Erythroblast (primary cell): ENCODE data around the gene GATC.

Source experiments
- DNase-seq, 2 experiments: peaks; one replicate each; lab custom pipeline; 2025; lab: John Stamatoyannopoulos, UW
- GATA1 ChIP-seq: IDR thresholded peaks from 2 replicates; pipeline ENCODE4 v1.6.1; 2011; ENCODE audit warnings: low read depth, mild to moderate bottlenecking, control low read depth, low read length, moderate library complexity
- POLR2A ChIP-seq: IDR thresholded peaks from 2 replicates; pipeline ENCODE4 v1.6.1; 2011; ENCODE audit warnings: mild to moderate bottlenecking, low read length

The GATC gene

DNA sequence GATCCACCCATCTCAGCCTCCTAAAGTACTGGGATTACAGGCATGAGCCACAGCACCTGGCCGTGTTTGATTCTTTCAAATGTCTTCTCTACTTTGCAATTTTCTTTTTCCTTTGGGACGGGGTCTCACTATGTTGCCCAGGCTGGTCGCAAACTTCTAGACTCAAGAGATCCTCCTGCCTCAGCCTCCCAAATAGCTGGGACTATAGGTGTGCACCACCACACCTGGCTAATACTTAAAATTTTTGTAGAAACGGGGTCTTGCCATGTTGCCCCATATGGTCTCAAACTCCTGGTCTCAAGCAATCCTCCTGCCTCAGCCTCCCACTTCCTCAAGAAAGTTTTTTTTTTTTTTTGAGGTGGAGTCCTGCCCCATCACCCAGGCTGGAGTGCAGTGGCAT lies 1.7 kb downstream of the GATC start:
- TF ChIP-seq POLR2A (no peak), GATA1 (no peak)
- no peak for DNase-seq

DNA sequence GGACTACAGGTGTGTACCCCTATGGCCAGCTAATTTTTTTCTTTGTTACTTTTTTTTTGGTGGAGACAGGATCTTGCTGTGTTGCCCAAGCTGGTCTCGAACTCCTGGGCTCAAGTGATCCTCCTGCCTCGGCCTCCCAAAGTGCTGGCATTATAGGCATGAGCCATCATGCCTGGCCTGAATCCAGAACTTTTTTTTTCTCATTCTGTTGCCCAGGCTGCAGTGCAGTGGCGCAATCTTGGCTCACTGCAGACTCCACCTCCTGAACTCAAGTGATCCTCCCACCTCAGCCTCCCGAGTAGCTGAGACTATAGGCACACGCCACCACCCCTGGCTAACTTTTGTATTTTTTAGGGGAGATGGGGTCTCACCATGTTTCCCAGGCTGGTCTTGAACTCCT lies 6.3 kb downstream of the GATC start:
- DNase-seq = peak; percentile 51 to 68

GRCh38 chr12:120453060-120453750 lies 7.0 kb downstream of the GATC start:
- no peak for TF ChIP-seq GATA1
- no peak for TF ChIP-seq POLR2A
- no peak for DNase-seq

- TF ChIP-seq GATA1 (no peak), POLR2A (no peak)
- peak; percentile 49 to 56 for DNase-seq
Observed at GRCh38 chr12:120453977-120454376, 7.7 kb downstream of the GATC start.

DNA sequence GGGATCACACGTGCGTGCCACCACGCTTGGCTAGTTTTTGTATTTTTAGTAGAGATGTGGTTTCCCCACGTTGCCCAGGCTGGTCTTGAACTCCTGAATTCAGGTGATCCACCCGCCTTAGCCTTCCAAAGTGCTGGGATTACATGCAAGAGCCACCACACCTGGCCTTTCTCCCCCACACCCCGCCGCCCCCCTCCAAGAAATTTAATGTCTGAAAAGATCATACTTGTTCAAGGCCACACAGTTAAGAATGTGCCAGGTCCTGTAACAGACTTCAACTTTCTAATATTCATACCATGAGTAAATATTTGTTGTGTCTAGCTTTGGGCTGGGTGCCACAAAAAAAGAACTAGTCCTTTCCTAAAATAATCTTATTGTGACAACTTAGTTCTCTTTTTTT lies 9.1 kb downstream of the GATC start:
- DNase-seq = no peak
- TF ChIP-seq GATA1 = no peak
- TF ChIP-seq POLR2A = no peak

DNA sequence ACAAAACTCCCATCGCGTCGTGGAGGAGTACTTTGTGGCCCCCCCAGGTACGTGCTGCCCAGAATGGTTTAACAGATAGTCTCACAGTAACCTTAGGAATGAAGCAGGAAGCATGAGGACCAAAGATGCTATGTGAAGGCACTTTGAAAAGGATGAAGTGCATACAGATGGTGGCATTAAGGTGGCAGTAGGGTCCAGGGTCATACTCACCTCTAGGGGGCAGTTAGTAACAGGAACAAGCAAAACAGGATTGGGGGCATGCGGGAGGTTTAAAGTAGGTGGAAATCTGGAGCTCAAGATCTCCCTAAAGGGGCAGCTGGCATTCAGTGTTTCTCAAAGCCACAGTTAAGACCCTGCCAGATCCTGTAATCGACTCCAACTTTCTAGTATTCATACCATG lies 10.9 kb downstream of the GATC start:
- peak; percentile 18 to 33 for DNase-seq
- TF ChIP-seq POLR2A (no peak), GATA1 (no peak)

- no peak for TF ChIP-seq GATA1
- TF ChIP-seq POLR2A = no peak
Observed at GRCh38 chr12:120460157-120460556, 13.9 kb downstream of the GATC start.

DNA sequence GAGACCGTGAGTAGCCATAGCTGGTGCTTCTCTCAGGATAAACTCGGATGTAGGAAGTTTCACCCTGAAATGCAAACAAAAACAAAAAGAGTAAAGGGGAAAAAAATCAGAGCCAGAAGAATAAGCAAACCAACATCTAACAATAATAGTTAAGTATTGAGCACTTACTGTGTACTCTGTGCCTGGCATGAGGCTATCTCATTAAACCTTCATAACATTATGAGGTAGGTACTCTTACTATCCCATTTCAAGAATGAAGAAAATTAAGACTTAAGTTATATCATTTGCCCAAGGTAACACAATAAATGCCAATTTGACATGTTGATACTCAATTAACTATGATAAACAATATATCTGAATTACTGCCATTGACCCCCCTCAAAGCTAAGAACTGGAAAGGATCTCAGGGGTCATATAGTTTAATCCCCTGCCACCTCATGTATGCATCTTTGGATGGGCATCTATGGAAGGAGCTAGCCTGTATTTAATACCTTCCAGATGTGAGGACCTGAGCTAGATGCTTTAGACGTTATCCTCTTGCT lies 15.9 kb downstream of the GATC start:
- no peak for DNase-seq
- TF ChIP-seq GATA1 (no peak), POLR2A (no peak)

More at GRCh38 chr12:120460157-120460556, 13.9 kb downstream of the GATC start:
- no peak for DNase-seq

DNA sequence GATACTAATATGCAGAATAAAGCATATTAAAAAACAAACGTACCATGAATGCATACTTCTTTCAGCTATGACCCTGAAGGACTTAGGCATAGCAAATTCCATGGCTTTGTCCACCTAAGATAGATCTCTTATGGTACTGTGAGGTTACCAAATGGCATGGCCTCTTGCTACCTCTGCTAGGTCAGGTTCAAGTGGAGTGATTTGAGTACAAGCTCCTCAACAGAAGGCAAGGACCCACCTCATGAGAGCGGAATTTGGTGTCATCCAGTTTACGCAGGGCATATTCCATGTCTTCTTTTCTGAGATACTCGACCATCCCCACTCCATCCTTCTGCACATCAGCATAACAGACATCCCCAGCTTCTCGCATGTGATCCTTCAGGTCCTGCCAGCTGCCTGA lies 17.5 kb downstream of the GATC start:
- no peak for DNase-seq
- TF ChIP-seq POLR2A = no peak
- no peak for TF ChIP-seq GATA1

DNA sequence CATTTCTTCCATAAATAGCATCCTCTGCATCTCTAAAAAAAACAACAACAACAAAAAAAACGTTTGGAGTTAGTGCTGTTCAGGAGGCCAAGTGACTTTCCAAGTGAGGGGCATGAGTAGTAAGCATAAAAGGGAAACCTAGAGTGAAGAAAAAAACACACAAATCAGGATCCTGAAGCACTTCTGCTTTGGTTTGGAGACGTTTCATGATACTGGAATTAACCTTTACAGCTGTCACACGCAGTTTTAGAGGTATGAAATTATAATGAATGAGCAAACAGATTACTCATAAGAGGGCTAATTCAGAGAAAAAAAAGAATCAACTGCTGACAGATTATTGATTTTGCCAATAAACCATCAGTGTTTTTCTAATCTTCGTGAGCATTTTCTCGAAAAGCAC lies 19.5 kb downstream of the GATC start:
- no peak for DNase-seq
- TF ChIP-seq POLR2A (no peak), GATA1 (no peak)

DNA sequence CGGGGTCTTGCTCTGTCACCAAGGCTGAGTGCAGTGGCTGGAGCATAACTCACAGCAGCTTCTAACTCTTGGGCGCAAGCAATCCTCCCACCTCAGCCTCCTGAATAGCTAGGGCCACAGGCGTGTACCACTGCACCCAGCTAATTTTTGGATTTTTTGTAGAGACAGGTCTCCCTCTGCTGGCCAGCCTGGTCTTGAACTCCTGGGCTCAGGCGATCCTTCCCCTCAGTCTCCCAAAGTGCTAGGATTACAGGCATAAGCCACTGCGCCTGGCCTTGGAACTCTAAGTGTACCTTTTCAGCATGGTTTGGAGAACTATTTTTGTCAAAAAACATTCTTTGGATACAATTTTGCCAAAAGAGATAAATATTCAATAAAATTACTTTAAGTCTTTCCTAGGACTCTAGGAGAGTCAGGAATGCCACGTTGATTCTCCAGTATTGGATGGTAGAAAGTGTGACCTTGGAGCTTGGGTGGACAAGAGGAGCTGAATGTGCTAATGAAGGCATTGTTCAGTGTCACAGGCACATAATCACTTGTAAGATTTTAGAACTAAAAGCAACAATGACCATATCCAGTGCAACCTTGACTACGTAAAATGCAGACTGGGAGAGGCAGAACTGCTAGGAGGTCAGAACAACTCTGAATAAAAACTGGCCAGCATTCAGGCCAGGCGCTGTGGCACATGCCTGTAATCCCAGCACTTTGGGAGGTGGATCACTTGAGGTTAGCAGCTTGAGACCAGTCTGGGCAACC lies 20.5 kb downstream of the GATC start:
- DNase-seq = peak; percentile 70 to 79
- TF ChIP-seq GATA1 (no peak), POLR2A (no peak)

GRCh38 chr12:120467439-120467838 lies 21.2 kb downstream of the GATC start:
- TF ChIP-seq POLR2A = no peak
- no peak for TF ChIP-seq GATA1
- DNase-seq = no peak

GRCh38 chr12:120468325-120468820 lies 22.1 kb downstream of the GATC start:
- peak; percentile 54 to 65 for DNase-seq
- no peak for TF ChIP-seq GATA1
- TF ChIP-seq POLR2A = no peak

- TF ChIP-seq GATA1 = no peak
- TF ChIP-seq POLR2A = no peak
Observed at GRCh38 chr12:120468821-120469449, 22.7 kb downstream of the GATC start.

More at GRCh38 chr12:120468821-120469449, 22.7 kb downstream of the GATC start:
- DNase-seq = peak; percentile 58 to 65
